Heart left ventricle (tissue), 13 donors: ENCODE results near the gene TRAM2.

ENCODE experiments used
- CTCF ChIP-seq, 12 donors: fragments of 200-600 bp; sonication (generic) in 4 of 12; IDR thresholded peaks; one replicate each; pipeline versions ENCODE4 v1.5.0 to v1.8.0; 2018 to 2022; ENCODE audit warnings: antibody characterized with exemption in 12 of 12, mild to moderate bottlenecking in 5 of 12
- POLR2A ChIP-seq, 2 donors: fragments of 450-650 bp; IDR thresholded peaks; one replicate each; pipeline ENCODE4 v1.6.1; 2017; ENCODE audit warnings: antibody characterized with exemption in 2 of 2, mild to moderate bottlenecking in 2 of 2, moderate library complexity in 2 of 2
- donor health status: ischemic (EF 13 %, LVEDD 7.1; RV severe dilation, severe dysfunction).
- donor health status: DM: no; HTN: yes; CAD: no.
- donor health status: DM: no; HTN: no; CAD: no.
- donor health status: ischemic (EF 25% LVEDD 6.9; RV normal size, moderate dysfunction).
- donor health status: ischemic (EF 25% LVEDD 5.7; RV mildly dilated, moderate dysfunction).
- donor health status: ischemic (EF 35%, LVEDD 5.7; RV mildly dilated, moderate dysfunction).
- donor health status: nonischemic (EF 11% LVEDD 7.7; RV severe dilation, severe dysfunction).
- donor health status: DM: yes; HTN: yes; CAD: no.
- donor health status: PGD.
- donor health status: ischemic (EF 29% LVEDD 5.4; RV normal size, mild dysfunction).
- donor health status: nonischemic (EF 23%, LVEDD 6.1; RV moderate dilation, normal function).

- TF ChIP-seq CTCF (IDR thresholded peaks at IDR 0.05) = no peak
- no peak for TF ChIP-seq POLR2A (IDR thresholded peaks at IDR 0.05)
These were observed 35.7 kb downstream of the TRAM2 start for GRCh38 chr6:52541135-52541534.
